NOMO-1 treated with DMSO at 0.1 percent for 48 hours (cell line): ENCODE results near the gene FAM9C.

Source experiments
- DNase-seq: peaks from one replicate; lab custom pipeline; 2025; ENCODE audit not compliant: unreplicated experiment; lab: John Stamatoyannopoulos, UW

FAM9C gene

GRCh38 chrX:13008851-13009250, 35.6 kb downstream of the FAM9C start:
- no peak for DNase-seq

GRCh38 chrX:13008189-13008533, 36.3 kb downstream of the FAM9C start:
- DNase-seq = peak; percentile 67

GRCh38 chrX:13007519-13008188, 36.8 kb downstream of the FAM9C start:
- DNase-seq = no peak

- DNase-seq = peak; percentile 75
Measured at GRCh38 chrX:13005661-13006473, 38.6 kb downstream of the FAM9C start.

GRCh38 chrX:13001961-13002671, 42.3 kb downstream of the FAM9C start:
- DNase-seq = peak; percentile 63

GRCh38 chrX:13001097-13001496, 43.3 kb downstream of the FAM9C start:
- DNase-seq = no peak

- peak; percentile 93 for DNase-seq
Measured at GRCh38 chrX:13000301-13000811, 44.1 kb downstream of the FAM9C start.

- peak; percentile 37 for DNase-seq
Measured at GRCh38 chrX:12999422-12999821, 45.0 kb downstream of the FAM9C start.

GRCh38 chrX:12997906-12998687, 46.3 kb downstream of the FAM9C start:
- DNase-seq = no peak

- DNase-seq = no peak
Measured at GRCh38 chrX:12996934-12997435, 47.4 kb downstream of the FAM9C start.

- DNase-seq = no peak
Measured at GRCh38 chrX:12994321-12994720, 50.1 kb downstream of the FAM9C start.

GRCh38 chrX:12993826-12994225, 50.6 kb downstream of the FAM9C start:
- no peak for DNase-seq

- no peak for DNase-seq
Measured at GRCh38 chrX:12992544-12993118, 51.8 kb downstream of the FAM9C start.

GRCh38 chrX:12991575-12991974, 52.8 kb downstream of the FAM9C start:
- peak; percentile 42 for DNase-seq

- no peak for DNase-seq
Measured at GRCh38 chrX:12989461-12989860, 55.0 kb downstream of the FAM9C start.

- DNase-seq = no peak
Measured at GRCh38 chrX:12988797-12989196, 55.6 kb downstream of the FAM9C start.

GRCh38 chrX:12987900-12988594, 56.4 kb downstream of the FAM9C start:
- DNase-seq = no peak

- no peak for DNase-seq
Measured at GRCh38 chrX:12987340-12987739, 57.1 kb downstream of the FAM9C start.

GRCh38 chrX:12986886-12987285, 57.5 kb downstream of the FAM9C start:
- no peak for DNase-seq
